Medulla oblongata (tissue), 1 donor: ENCODE results near the gene UBAP2L.
A peak's percentile ranks its signal among the peaks of the same experiment; 100 is the strongest.
"Not testable (repeated sequence)": the region's sequence is repeated elsewhere in the genome, so short reads cannot be mapped to it uniquely, and the experiment has no call there.

ENCODE experiments used
- DNase-seq: peaks from one replicate; pipeline ENCODE4 v3.0.0-alpha.2; 2015; ENCODE audit errors: extremely low spot score

UBAP2L gene

GRCh38 chr1:154240294-154240833 is 19.6 kb downstream of the UBAP2L start:
- DNase-seq, result no peak

- no peak for DNase-seq
These were observed 21.1 kb downstream of the UBAP2L start for GRCh38 chr1:154241703-154242351.

- DNase-seq, result no peak
These were observed 32.9 kb downstream of the UBAP2L start for GRCh38 chr1:154253671-154254070.

GRCh38 chr1:154256686-154257085 is 35.9 kb downstream of the UBAP2L start:
- DNase-seq, result no peak

- no peak for DNase-seq
These were observed 38.0 kb downstream of the UBAP2L start for GRCh38 chr1:154258784-154259183.

GRCh38 chr1:154260127-154260526 is 39.4 kb downstream of the UBAP2L start:
- DNase-seq, result no peak

GRCh38 chr1:154263465-154264332 is 42.9 kb downstream of the UBAP2L start:
- DNase-seq, result no peak

- DNase-seq, result no peak
These were observed 43.7 kb downstream of the UBAP2L start for GRCh38 chr1:154264454-154264853.

GRCh38 chr1:154265586-154265985 is 44.8 kb downstream of the UBAP2L start:
- DNase-seq, result no peak

GRCh38 chr1:154270833-154271232 is 50.1 kb downstream of the UBAP2L start:
- DNase-seq, result no peak

- DNase-seq, result peak; percentile 95
These were observed 51.7 kb downstream of the UBAP2L start, which contains the start of gene HAX1 for GRCh38 chr1:154272217-154272998. Gene HAX1 (plus strand): TSS chr1:154272629. CDS start chr1:154272724, 95 bp downstream.

GRCh38 chr1:154272999-154273563 is 52.3 kb downstream of the UBAP2L start:
- DNase-seq, result no peak

GRCh38 chr1:154276797-154277196 is 56.0 kb downstream of the UBAP2L start:
- DNase-seq, result no peak

- not testable (repeated sequence) for DNase-seq
These were observed 66.8 kb downstream of the UBAP2L start for GRCh38 chr1:154287591-154287990.

- no peak for DNase-seq
These were observed 67.9 kb downstream of the UBAP2L start for GRCh38 chr1:154288661-154289060.

- DNase-seq, result no peak
These were observed 70.2 kb downstream of the UBAP2L start for GRCh38 chr1:154290921-154291320.

- no peak for DNase-seq
These were observed 74.9 kb downstream of the UBAP2L start for GRCh38 chr1:154295408-154296235.

- DNase-seq, result no peak
These were observed 80.8 kb downstream of the UBAP2L start for GRCh38 chr1:154301582-154301981.

GRCh38 chr1:154304664-154305337 is 84.0 kb downstream of the UBAP2L start:
- no peak for DNase-seq

- DNase-seq, result no peak
These were observed 85.4 kb downstream of the UBAP2L start for GRCh38 chr1:154306151-154306550.
